RWPE1 (cell line): ENCODE measurements around the gene GABRB3.

Experiments used
- CTCF ChIA-PET: fragments of 350-600 bp; sonication (Branson Sonifier 250); formaldehyde crosslinking; extraction: SDS; loops from one replicate; lab custom pipeline; 2021; lab: Yijun Ruan, JAX
- POLR2A ChIA-PET: fragments of 400-600 bp; formaldehyde crosslinking; extraction: SDS; loops from one replicate; lab custom pipeline; 2020; ENCODE audit warnings: antibody characterized with exemption; ENCODE audit not compliant: low non-redundant PET; lab: Yijun Ruan, JAX
- DNase-seq: peaks from one replicate; pipeline ENCODE4 v3.0.0; 2012; ENCODE audit warnings: low spot score
- H3K27ac ChIP-seq: fragments of 450-650 bp; 2 replicates; pipeline ENCODE4 v1.5.1; 2017
- CTCF ChIP-seq: fragments of 450-650 bp; conservative IDR thresholded peaks from 2 replicates; pipeline ENCODE4 v1.5.1; 2017; ENCODE audit warnings: low read depth, mild to moderate bottlenecking

GABRB3 gene

DNA sequence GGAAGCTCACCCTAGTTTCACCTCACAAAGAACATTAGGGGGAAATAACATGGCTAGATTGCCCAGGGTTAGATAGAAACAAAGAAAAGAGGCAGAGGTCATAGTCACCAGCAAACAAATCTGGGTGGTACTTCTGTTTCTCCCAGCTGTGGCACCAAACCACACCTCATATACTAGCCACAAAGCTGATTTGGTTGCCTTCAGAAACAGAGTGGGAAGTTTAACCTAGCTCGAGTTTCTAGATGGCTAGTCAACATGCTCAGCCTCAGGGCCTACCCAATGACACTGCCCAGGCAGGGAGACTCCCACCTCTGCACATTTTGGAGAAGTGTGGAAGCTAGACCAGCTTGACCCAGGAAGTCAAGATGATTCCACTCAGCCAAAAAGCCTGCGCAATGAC lies 174.2 kb downstream of the GABRB3 start:
- CTCF ChIA-PET: interaction anchor here (0.9 kb wide), 1 partner anchor 435 kb away, joined by 3 read pairs; no protein-coding TSS in a partner anchor
- DNase-seq: no peak
- H3K27ac ChIP-seq: no peak overlapping the region
- TF ChIP-seq CTCF: no peak
- POLR2A ChIA-PET: no interaction called here

- TF ChIP-seq CTCF: no peak
- DNase-seq: no peak
- no peak overlapping the region for H3K27ac ChIP-seq
- POLR2A ChIA-PET: no interaction called here
- CTCF ChIA-PET: no interaction called here
Observed at GRCh38 chr15:26595611-26596010, 177.3 kb downstream of the GABRB3 start.

DNA sequence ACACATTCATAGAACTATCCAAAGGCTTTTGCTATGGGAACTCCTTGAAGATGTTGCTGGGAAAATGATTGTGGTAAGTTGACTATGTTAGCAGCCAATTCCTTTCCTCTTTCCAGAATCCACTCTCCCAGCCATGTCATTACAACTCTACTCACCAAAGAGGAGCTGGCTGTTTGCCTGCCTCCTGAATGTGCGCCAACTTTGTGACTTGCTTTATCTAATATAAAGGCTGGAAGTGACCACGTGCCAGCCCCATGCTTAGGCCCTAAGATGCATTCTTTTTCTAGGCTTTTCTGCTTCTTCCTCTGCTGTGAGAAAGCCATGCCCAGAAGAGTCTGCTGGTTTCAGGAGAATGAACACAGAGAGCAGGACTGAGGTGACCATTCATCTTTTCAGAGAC lies 182.2 kb downstream of the GABRB3 start:
- no peak overlapping the region for H3K27ac ChIP-seq
- DNase-seq: no peak
- ChIA-PET CTCF (no interaction called here), POLR2A (no interaction called here)
- no peak for TF ChIP-seq CTCF

DNA sequence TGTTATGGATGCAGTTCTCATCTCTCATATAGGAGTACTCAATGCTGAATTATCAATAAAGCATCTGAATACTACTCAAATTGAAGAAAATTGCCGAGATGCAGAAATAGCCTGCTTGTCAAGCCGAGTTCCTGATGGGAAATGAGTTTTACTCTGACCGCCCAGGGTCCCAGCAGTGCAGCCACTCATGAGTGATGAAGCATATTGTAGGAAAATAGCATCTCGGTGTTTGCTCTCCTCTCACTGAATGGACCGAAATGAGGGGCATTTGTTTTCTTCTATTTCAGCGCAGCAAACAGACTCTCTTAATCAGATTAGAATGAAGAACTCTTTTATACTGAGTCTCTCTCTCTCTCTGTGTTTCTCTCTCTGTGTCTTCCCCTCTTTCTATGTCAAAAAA lies 190.0 kb downstream of the GABRB3 start:
- no peak overlapping the region for H3K27ac ChIP-seq
- ChIA-PET POLR2A (no interaction called here), CTCF (no interaction called here)
- TF ChIP-seq CTCF: no peak
- DNase-seq: no peak

DNA sequence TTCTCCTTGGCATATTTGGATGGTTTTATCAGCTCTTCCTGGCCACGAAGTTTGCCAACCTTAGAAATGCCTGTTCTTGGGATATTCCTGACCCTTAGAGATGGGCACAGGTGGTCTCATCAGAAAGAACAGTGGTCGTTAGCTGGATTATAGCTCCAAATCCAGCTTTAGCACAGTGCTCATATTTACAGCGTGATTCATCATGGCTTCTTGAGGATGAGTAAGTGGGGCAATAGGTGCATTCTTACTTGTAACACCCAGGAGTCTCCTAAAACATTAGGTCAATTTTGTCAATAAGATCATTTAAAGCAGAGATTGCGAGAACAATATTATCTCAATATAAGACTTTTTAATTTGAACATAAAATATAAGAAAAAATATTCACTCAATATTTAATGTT lies 191.9 kb downstream of the GABRB3 start:
- ChIA-PET CTCF (interaction anchor here (0.7 kb wide), 1 partner anchor 16 kb away, joined by 5 read pairs; no protein-coding TSS in a partner anchor), POLR2A (no interaction called here)
- no peak for DNase-seq
- no peak for TF ChIP-seq CTCF
- no peak overlapping the region for H3K27ac ChIP-seq

GRCh38 chr15:26572602-26573350 lies 200.1 kb downstream of the GABRB3 start:
- DNase-seq: no peak
- no peak for TF ChIP-seq CTCF
- ChIA-PET POLR2A (interaction anchor here (0.7 kb wide), 1 partner anchor 20 kb away, joined by 9 read pairs; no protein-coding TSS in a partner anchor), CTCF (no interaction called here)
- H3K27ac ChIP-seq: no peak overlapping the region
